Activated CD4-positive, CD25-positive, alpha-beta regulatory T cell treated with anti-CD3 and anti-CD28 coated beads, Interleukin-2, amount 50 U/mL, for 16 hours (primary cell): ENCODE data around the gene PRND.
"Not testable (repeated sequence)": the region's sequence is repeated elsewhere in the genome, so short reads cannot be mapped to it uniquely, and the experiment has no call there.

Experiments
- DNase-seq: peaks from one replicate; pipeline ENCODE4 v3.0.0-alpha.2; 2020; ENCODE audit warnings: low read depth, low spot score

Gene PRND

GRCh38 chr20:4708856-4709255 is 12.9 kb upstream of the PRND start:
- DNase-seq, result no peak

GRCh38 chr20:4709261-4710105 is 12.2 kb upstream of the PRND start:
- DNase-seq, result no peak

- no peak for DNase-seq
Observed at GRCh38 chr20:4710106-4710475, 11.6 kb upstream of the PRND start.

GRCh38 chr20:4711511-4711910 is 10.2 kb upstream of the PRND start:
- no peak for DNase-seq

GRCh38 chr20:4713401-4713800 is 8.3 kb upstream of the PRND start:
- DNase-seq, result no peak

- no peak for DNase-seq
Observed at GRCh38 chr20:4714818-4715217, 6.9 kb upstream of the PRND start.

GRCh38 chr20:4717816-4718570 is 3.7 kb upstream of the PRND start:
- DNase-seq, result no peak

GRCh38 chr20:4719190-4719589 is 2.5 kb upstream of the PRND start:
- DNase-seq, result no peak

- DNase-seq, result peak; percentile 58
Observed at GRCh38 chr20:4720041-4720976, 1.4 kb upstream of the PRND start.

- no peak for DNase-seq
Observed at GRCh38 chr20:4720977-4721349, 746 bp upstream of the PRND start.

GRCh38 chr20:4722571-4722970 is 862 bp downstream of the PRND start:
- DNase-seq, result no peak

- DNase-seq, result no peak
Observed at GRCh38 chr20:4722993-4723392, 1.3 kb downstream of the PRND start.

GRCh38 chr20:4723553-4723952 is 1.8 kb downstream of the PRND start:
- not testable (repeated sequence) for DNase-seq

- no peak for DNase-seq
Observed at GRCh38 chr20:4724459-4725262, 3.0 kb downstream of the PRND start.

GRCh38 chr20:4725263-4725550 is 3.5 kb downstream of the PRND start:
- DNase-seq, result no peak

GRCh38 chr20:4726710-4727397 is 5.1 kb downstream of the PRND start:
- DNase-seq, result peak; percentile 22

GRCh38 chr20:4728120-4728760 is 6.5 kb downstream of the PRND start:
- DNase-seq, result no peak

GRCh38 chr20:4729265-4729664 is 7.6 kb downstream of the PRND start:
- no peak for DNase-seq

- no peak for DNase-seq
Observed at GRCh38 chr20:4730780-4731179, 9.1 kb downstream of the PRND start.

- no peak for DNase-seq
Observed at GRCh38 chr20:4736875-4737274, 15.2 kb downstream of the PRND start.
